Measurements from ENCODE around the gene AMIGO2. TPM values are rescaled to one million over a fixed set of nuclear protein-coding genes. Genes with fewer than 3 reads are reported as not detected.
A peak's percentile ranks its signal among the peaks of the same experiment; 100 is the strongest.

Gene AMIGO2, protein sequence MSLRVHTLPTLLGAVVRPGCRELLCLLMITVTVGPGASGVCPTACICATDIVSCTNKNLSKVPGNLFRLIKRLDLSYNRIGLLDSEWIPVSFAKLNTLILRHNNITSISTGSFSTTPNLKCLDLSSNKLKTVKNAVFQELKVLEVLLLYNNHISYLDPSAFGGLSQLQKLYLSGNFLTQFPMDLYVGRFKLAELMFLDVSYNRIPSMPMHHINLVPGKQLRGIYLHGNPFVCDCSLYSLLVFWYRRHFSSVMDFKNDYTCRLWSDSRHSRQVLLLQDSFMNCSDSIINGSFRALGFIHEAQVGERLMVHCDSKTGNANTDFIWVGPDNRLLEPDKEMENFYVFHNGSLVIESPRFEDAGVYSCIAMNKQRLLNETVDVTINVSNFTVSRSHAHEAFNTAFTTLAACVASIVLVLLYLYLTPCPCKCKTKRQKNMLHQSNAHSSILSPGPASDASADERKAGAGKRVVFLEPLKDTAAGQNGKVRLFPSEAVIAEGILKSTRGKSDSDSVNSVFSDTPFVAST
- 2.3 and 6.9 TPM in 2 replicates for total RNA-seq
- polyA plus RNA-seq: 8.6 and 12.4 TPM in 2 replicates
- 6.3 and 8.1 TPM in 2 replicates for polyA plus RNA-seq (2012)
- polyA minus RNA-seq (ENCODE audit: low replicate concordance): 1.1 and 3.5 TPM in 2 replicates

GRCh38 chr12:47079468-47079980 lies at the start of gene AMIGO2, which contains the start of gene PCED1B:
Gene AMIGO2, minus strand, starts transcription at chr12:47079959. Its CDS starts 957 bp downstream, at chr12:47079002.
Gene PCED1B, plus strand, starts transcription at chr12:47079621. Its CDS starts 155,443 bp downstream, at chr12:47235064.
- no peak for TF ChIP-seq EZH2 (IDR thresholded peaks at IDR 0.05; ENCODE audit: low read length, missing control alignments)
- TF ChIP-seq, protein P1, sequence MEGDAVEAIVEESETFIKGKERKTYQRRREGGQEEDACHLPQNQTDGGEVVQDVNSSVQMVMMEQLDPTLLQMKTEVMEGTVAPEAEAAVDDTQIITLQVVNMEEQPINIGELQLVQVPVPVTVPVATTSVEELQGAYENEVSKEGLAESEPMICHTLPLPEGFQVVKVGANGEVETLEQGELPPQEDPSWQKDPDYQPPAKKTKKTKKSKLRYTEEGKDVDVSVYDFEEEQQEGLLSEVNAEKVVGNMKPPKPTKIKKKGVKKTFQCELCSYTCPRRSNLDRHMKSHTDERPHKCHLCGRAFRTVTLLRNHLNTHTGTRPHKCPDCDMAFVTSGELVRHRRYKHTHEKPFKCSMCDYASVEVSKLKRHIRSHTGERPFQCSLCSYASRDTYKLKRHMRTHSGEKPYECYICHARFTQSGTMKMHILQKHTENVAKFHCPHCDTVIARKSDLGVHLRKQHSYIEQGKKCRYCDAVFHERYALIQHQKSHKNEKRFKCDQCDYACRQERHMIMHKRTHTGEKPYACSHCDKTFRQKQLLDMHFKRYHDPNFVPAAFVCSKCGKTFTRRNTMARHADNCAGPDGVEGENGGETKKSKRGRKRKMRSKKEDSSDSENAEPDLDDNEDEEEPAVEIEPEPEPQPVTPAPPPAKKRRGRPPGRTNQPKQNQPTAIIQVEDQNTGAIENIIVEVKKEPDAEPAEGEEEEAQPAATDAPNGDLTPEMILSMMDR (conservative IDR thresholded peaks at IDR 0.05 in 1 of 2, IDR thresholded peaks at IDR 0.05 in 1 of 2; ENCODE audit: low read depth in 1 of 2, low read length in 2 of 2): peak; percentile 50 to 55
- H3K4me2 ChIP-seq (ENCODE audit: extremely low read depth, insufficient read depth, low read length): peak within 1 kb of the TSS; percentile 99
- H3K9ac ChIP-seq (ENCODE audit: insufficient read depth, low read length): peak within 1 kb of the TSS; percentile 60
- DNase-seq (ENCODE audit: low read depth in 2 of 2): peak; percentile 69 to 71
- H3K4me1 ChIP-seq (ENCODE audit: control insufficient read depth, extremely low read depth, insufficient read depth, low read length): peaks cover 12% of the 10 kb centered on the region
- no peaks in the 10 kb centered on the region for H3K9me3 ChIP-seq (ENCODE audit: control insufficient read depth, insufficient read depth, low read depth, low read length)
- H3K4me3 ChIP-seq (replicated peaks in 1 of 4; ENCODE audit: control extremely low read depth in 1 of 4, insufficient read depth in 1 of 4, low read depth in 3 of 4, low read length in 4 of 4): peak within 1 kb of the TSS; percentile 69 to 75 (median 72)
- no peaks in the 10 kb centered on the region for H3K36me3 ChIP-seq (ENCODE audit: control insufficient read depth, insufficient read depth, low read length)
- no peaks in the 10 kb centered on the region for H3K27me3 ChIP-seq (ENCODE audit: control insufficient read depth, insufficient read depth, low read length)
- peaks cover 7% of the 10 kb centered on the region for H3K79me2 ChIP-seq (ENCODE audit: control insufficient read depth, insufficient read depth, low read length)
- H2AFZ ChIP-seq (ENCODE audit: low read length): peak within 1 kb of the TSS; percentile 94
- no peaks in the 10 kb centered on the region for H4K20me1 ChIP-seq (ENCODE audit: control insufficient read depth, extremely low read depth, insufficient read depth, low read length)
- peak within 1 kb of the TSS; percentile 77 for H3K27ac ChIP-seq (ENCODE audit: insufficient read depth, low read length)

DNA sequence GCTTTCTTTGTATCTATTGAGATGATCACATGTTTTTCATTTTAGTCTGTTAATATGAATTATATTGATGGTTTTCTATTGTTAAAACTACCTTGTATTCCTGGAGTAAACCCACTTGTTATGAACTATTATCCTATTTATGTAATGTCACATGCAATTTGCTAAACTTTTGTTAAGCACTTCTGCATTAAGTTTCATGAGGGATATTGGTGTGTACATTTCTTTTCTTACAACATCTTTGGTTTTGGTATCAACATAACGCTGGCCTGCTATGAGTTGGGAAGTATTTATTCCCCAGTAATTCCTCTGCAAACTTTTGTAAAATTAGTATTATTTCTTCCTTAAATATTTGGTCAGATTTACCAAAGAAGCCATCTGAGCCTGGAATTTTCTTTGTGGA lies 46.5 kb upstream of the AMIGO2 start:
- no peak for DNase-seq (ENCODE audit: low read depth in 2 of 2)
- H3K79me2 ChIP-seq (ENCODE audit: control insufficient read depth, insufficient read depth, low read length): no peaks in the 10 kb centered on the region
- H3K9me3 ChIP-seq (ENCODE audit: control insufficient read depth, insufficient read depth, low read depth, low read length): no peaks in the 10 kb centered on the region
- H3K4me3 ChIP-seq (replicated peaks in 1 of 4; ENCODE audit: control extremely low read depth in 1 of 4, insufficient read depth in 1 of 4, low read depth in 3 of 4, low read length in 4 of 4): no peak overlapping the region
- TF ChIP-seq, protein P1 (conservative IDR thresholded peaks at IDR 0.05 in 1 of 2, IDR thresholded peaks at IDR 0.05 in 1 of 2; ENCODE audit: low read depth in 1 of 2, low read length in 2 of 2): no peak
- no peak for TF ChIP-seq EZH2 (IDR thresholded peaks at IDR 0.05; ENCODE audit: low read length, missing control alignments)
- no peak overlapping the region for H2AFZ ChIP-seq (ENCODE audit: low read length)
- H3K27me3 ChIP-seq (ENCODE audit: control insufficient read depth, insufficient read depth, low read length): no peaks in the 10 kb centered on the region
- H3K27ac ChIP-seq (ENCODE audit: insufficient read depth, low read length): no peak overlapping the region
- H3K9ac ChIP-seq (ENCODE audit: insufficient read depth, low read length): no peak overlapping the region
- H3K4me1 ChIP-seq (ENCODE audit: control insufficient read depth, extremely low read depth, insufficient read depth, low read length): peaks cover 4% of the 10 kb centered on the region
- H3K36me3 ChIP-seq (ENCODE audit: control insufficient read depth, insufficient read depth, low read length): no peaks in the 10 kb centered on the region
- H3K4me2 ChIP-seq (ENCODE audit: extremely low read depth, insufficient read depth, low read length): no peak overlapping the region
- H4K20me1 ChIP-seq (ENCODE audit: control insufficient read depth, extremely low read depth, insufficient read depth, low read length): no peaks in the 10 kb centered on the region

GRCh38 chr12:47124451-47124850 lies 44.7 kb upstream of the AMIGO2 start:
- Histone ChIP-seq H3K27ac (ENCODE audit: insufficient read depth, low read length) (no peak overlapping the region), H3K4me3 (replicated peaks in 1 of 4; ENCODE audit: control extremely low read depth in 1 of 4, insufficient read depth in 1 of 4, low read depth in 3 of 4, low read length in 4 of 4) (no peak overlapping the region), H3K4me2 (ENCODE audit: extremely low read depth, insufficient read depth, low read length) (no peak overlapping the region), H3K36me3 (ENCODE audit: control insufficient read depth, insufficient read depth, low read length) (no peaks in the 10 kb centered on the region), H3K79me2 (ENCODE audit: control insufficient read depth, insufficient read depth, low read length) (no peaks in the 10 kb centered on the region), H3K9ac (ENCODE audit: insufficient read depth, low read length) (no peak overlapping the region), H3K27me3 (ENCODE audit: control insufficient read depth, insufficient read depth, low read length) (no peaks in the 10 kb centered on the region), H2AFZ (ENCODE audit: low read length) (no peak overlapping the region), H3K9me3 (ENCODE audit: control insufficient read depth, insufficient read depth, low read depth, low read length) (no peaks in the 10 kb centered on the region), H4K20me1 (ENCODE audit: control insufficient read depth, extremely low read depth, insufficient read depth, low read length) (no peaks in the 10 kb centered on the region), H3K4me1 (ENCODE audit: control insufficient read depth, extremely low read depth, insufficient read depth, low read length) (peaks cover 4% of the 10 kb centered on the region)
- no peak for TF ChIP-seq EZH2 (IDR thresholded peaks at IDR 0.05; ENCODE audit: low read length, missing control alignments)
- TF ChIP-seq, protein P1 (conservative IDR thresholded peaks at IDR 0.05 in 1 of 2, IDR thresholded peaks at IDR 0.05 in 1 of 2; ENCODE audit: low read depth in 1 of 2, low read length in 2 of 2): no peak
- peak; percentile 40 to 51 for DNase-seq (ENCODE audit: low read depth in 2 of 2)

Data from fibroblast of lung (primary cell).